ENCODE results near the gene SERGEF.

GRCh38 chr11:17748761-17749721 is 263.8 kb downstream of the SERGEF start:
- no peak for TF ChIP-seq HNF4A (conservative IDR thresholded peaks at IDR 0.05)
- TF ChIP-seq CTCF (IDR thresholded peaks at IDR 0.05; ENCODE audit: low read depth, low read length, missing input control): no peak
- TF ChIP-seq MAX (IDR thresholded peaks at IDR 0.05): no peak
- TF ChIP-seq TAF1 (conservative IDR thresholded peaks at IDR 0.05): no peak
- no peak for TF ChIP-seq SP1 (IDR thresholded peaks at IDR 0.05)
- TF ChIP-seq JUND (IDR thresholded peaks at IDR 0.05): no peak
- TF ChIP-seq REST (IDR thresholded peaks at IDR 0.05): no peak
